Parathyroid adenoma (tissue), 2 donors: ENCODE results near the gene FAM169A.
"Not testable (repeated sequence)": the region's sequence is repeated elsewhere in the genome, so short reads cannot be mapped to it uniquely, and the experiment has no call there.

Source experiments
- H2AFZ ChIP-seq: fragments of 300-600 bp; sonication (generic); one replicate; pipeline ENCODE4 v1.7.0; 2017; ENCODE audit warnings: antibody characterized with exemption, mild to moderate bottlenecking
- H3K27ac ChIP-seq: fragments of 300-600 bp; sonication (generic); one replicate; pipeline ENCODE4 v1.7.0; 2017
- H3K27me3 ChIP-seq: fragments of 300-600 bp; sonication (generic); one replicate; pipeline ENCODE4 v1.7.0; 2017; ENCODE audit warnings: low read length; ENCODE audit not compliant: control insufficient read depth, insufficient read depth
- H3K36me3 ChIP-seq: fragments of 300-600 bp; sonication (generic); one replicate; pipeline ENCODE4 v1.7.0; 2017; ENCODE audit warnings: low read length; ENCODE audit not compliant: control insufficient read depth, insufficient read depth
- H3K4me1 ChIP-seq: fragments of 300-600 bp; sonication (generic); one replicate; pipeline ENCODE4 v1.7.0; 2017; ENCODE audit warnings: control low read depth
- H3K4me2 ChIP-seq: fragments of 300-600 bp; sonication (generic); one replicate; pipeline ENCODE4 v1.7.0; 2017; ENCODE audit warnings: low read length
- H3K4me3 ChIP-seq: fragments of 300-600 bp; sonication (generic); one replicate; pipeline ENCODE4 v1.7.0; 2017; ENCODE audit warnings: low read depth, low read length
- H3K79me2 ChIP-seq: fragments of 300-600 bp; sonication (generic); one replicate; pipeline ENCODE4 v1.7.0; 2017; ENCODE audit warnings: control low read depth
- H3K9ac ChIP-seq: fragments of 300-600 bp; sonication (generic); one replicate; pipeline ENCODE4 v1.7.0; 2017; ENCODE audit warnings: mild to moderate bottlenecking
- H3K9me3 ChIP-seq: fragments of 300-600 bp; sonication (generic); one replicate; pipeline ENCODE4 v1.7.0; 2017; ENCODE audit warnings: low read length; ENCODE audit not compliant: control insufficient read depth
- CTCF ChIP-seq: fragments of 300-600 bp; sonication (generic); IDR thresholded peaks from one replicate; pipeline ENCODE4 v1.7.0; 2017; ENCODE audit warnings: antibody characterized with exemption, mild to moderate bottlenecking
- donor health status: primary hyperparathyroidism.

FAM169A gene

GRCh38 chr5:74865804-74866595 lies at the start of gene FAM169A:
Gene FAM169A (minus strand): TSS chr5:74866387. CDS start chr5:74841676, 24,711 bp downstream.
- TF ChIP-seq CTCF: no peak
- Histone ChIP-seq H3K4me3 (peak within 1 kb of the TSS; percentile 61), H3K4me1 (peaks cover 3% of the 10 kb centered on the region), H3K27ac (peak within 1 kb of the TSS; percentile 80), H3K4me2 (peak within 1 kb of the TSS; percentile 73), H2AFZ (peak within 1 kb of the TSS; percentile 93), H3K27me3 (no peaks in the 10 kb centered on the region), H3K79me2 (peaks cover 22% of the 10 kb centered on the region), H3K9ac (peak within 1 kb of the TSS; percentile 92), H3K36me3 (no peaks in the 10 kb centered on the region), H3K9me3 (no peaks in the 10 kb centered on the region)

GRCh38 chr5:74915488-74915887 lies 49.3 kb upstream of the FAM169A start:
- Histone ChIP-seq H3K36me3 (no peaks in the 10 kb centered on the region), H3K79me2 (no peaks in the 10 kb centered on the region), H3K4me2 (no peak overlapping the region), H3K4me1 (no peaks in the 10 kb centered on the region), H3K4me3 (no peak overlapping the region), H3K27me3 (no peaks in the 10 kb centered on the region), H2AFZ (no peak overlapping the region), H3K9me3 (no peaks in the 10 kb centered on the region), H3K9ac (no peak overlapping the region), H3K27ac (no peak overlapping the region)
- no peak for TF ChIP-seq CTCF

- H3K4me1 ChIP-seq, H3K27me3 ChIP-seq, H3K27ac ChIP-seq, H3K9ac ChIP-seq, H3K4me2 ChIP-seq, H3K79me2 ChIP-seq, H3K9me3 ChIP-seq, H3K36me3 ChIP-seq, H3K4me3 ChIP-seq, H2AFZ ChIP-seq: not testable (repeated sequence)
Measured at GRCh38 chr5:74911421-74911820, 45.2 kb upstream of the FAM169A start.

- H3K9me3 ChIP-seq, H3K4me1 ChIP-seq, H3K79me2 ChIP-seq, H3K9ac ChIP-seq, H3K4me3 ChIP-seq, H3K27me3 ChIP-seq, H3K36me3 ChIP-seq, H3K4me2 ChIP-seq, H2AFZ ChIP-seq, H3K27ac ChIP-seq: not testable (repeated sequence)
Measured at GRCh38 chr5:74909888-74910287, 43.7 kb upstream of the FAM169A start.

- not testable (repeated sequence) for H2AFZ ChIP-seq, H3K4me2 ChIP-seq, H3K27ac ChIP-seq, H3K9me3 ChIP-seq, H3K9ac ChIP-seq, H3K27me3 ChIP-seq, H3K79me2 ChIP-seq, H3K4me1 ChIP-seq, H3K4me3 ChIP-seq, H3K36me3 ChIP-seq
Measured at GRCh38 chr5:74908237-74908636, 42.0 kb upstream of the FAM169A start.

- not testable (repeated sequence) for H3K9ac ChIP-seq, H2AFZ ChIP-seq, H3K4me1 ChIP-seq, H3K36me3 ChIP-seq, H3K27ac ChIP-seq, H3K4me2 ChIP-seq, H3K4me3 ChIP-seq, H3K9me3 ChIP-seq, H3K27me3 ChIP-seq, H3K79me2 ChIP-seq
Measured at GRCh38 chr5:74904713-74905112, 38.5 kb upstream of the FAM169A start.
